HG02623 (cell line): Measurements from ENCODE around the gene INA.
"Not testable (repeated sequence)": the region's sequence is repeated elsewhere in the genome, so short reads cannot be mapped to it uniquely, and the experiment has no call there.

ENCODE experiments used
- ATAC-seq: cut with Tn5 transposase; IDR thresholded peaks from one replicate; pipeline ENCODE4 v1.9.1; 2021; ENCODE audit warnings: moderate library complexity; ENCODE audit not compliant: unreplicated experiment

Gene INA

DNA sequence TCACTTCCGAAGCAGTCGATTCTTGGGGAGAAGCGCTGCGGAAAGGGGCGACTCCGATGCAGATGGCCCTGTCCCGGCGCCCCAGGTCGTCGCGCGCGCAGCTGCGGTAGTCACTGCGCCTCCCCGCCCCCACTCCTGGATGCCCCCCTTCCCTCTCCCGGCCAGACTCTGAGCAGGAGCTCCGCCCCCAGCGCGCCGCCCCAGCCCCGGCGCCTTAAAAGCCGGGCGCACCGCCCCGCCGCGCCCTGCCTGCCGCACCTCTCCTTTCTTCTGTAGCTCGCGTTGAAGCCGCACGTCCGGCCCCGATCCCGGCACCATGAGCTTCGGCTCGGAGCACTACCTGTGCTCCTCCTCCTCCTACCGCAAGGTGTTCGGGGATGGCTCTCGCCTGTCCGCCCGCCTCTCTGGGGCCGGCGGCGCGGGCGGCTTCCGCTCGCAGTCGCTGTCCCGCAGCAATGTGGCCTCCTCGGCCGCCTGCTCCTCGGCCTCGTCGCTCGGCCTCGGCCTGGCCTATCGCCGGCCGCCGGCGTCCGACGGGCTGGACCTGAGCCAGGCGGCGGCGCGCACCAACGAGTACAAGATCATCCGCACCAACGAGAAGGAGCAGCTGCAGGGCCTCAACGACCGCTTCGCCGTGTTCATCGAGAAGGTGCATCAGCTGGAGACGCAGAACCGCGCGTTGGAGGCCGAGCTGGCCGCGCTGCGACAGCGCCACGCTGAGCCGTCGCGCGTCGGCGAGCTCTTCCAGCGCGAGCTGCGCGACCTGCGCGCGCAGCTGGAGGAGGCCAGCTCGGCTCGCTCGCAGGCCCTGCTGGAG, at the start of gene INA:
Gene INA (plus strand): TSS at position 243 of the 817 bp plus-strand sequence. CDS start 74 bp downstream, at position 317.
- no peak for ATAC-seq

DNA sequence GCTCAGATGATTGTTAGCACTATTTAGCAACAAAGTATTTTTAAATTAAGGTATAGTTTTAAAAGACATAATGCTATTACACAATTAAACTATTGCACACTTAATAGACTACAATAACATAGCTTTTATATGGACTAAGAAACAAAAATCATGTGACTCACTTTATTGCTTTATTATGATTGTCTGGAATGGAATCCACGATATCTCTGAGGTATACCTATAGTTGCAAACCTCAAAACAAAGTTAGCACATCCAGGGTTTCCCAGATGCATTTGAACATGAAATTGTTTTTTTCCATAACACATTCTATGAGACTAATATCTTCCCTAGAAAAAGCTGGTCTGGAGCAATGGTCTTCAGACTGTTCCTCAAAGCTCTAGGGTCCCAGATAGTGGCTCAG, 49.5 kb upstream of the INA start:
- ATAC-seq, result no peak

GRCh38 chr10:103231047-103231551, 45.8 kb upstream of the INA start:
- no peak for ATAC-seq

DNA sequence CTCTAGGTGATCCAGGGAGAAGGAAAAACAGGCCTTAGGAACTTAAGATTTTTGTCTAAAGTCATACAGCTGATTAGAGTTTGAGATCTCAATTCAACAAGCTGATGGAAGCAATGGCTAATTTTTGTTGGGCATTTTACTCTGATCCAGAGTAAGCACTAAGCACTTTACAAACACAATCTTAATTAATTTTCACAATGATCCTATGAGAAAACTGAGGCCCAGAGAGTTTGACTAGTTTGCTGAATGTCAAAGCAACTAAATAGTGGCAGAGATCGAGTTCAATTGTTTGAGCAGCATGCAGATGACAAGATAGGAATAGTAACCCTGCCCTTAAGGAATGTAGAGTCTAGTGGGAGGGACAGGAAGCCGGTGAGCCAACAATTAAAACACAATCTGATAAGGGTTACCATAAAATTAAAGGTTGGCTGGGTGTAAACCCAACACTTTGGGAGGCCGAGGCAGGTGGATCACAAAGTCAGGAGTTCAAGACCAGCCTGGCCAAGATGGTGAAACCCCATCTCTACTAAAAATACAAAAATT, 44.7 kb upstream of the INA start:
- ATAC-seq, result no peak

GRCh38 chr10:103232772-103233488, 44.0 kb upstream of the INA start:
- no peak for ATAC-seq

DNA sequence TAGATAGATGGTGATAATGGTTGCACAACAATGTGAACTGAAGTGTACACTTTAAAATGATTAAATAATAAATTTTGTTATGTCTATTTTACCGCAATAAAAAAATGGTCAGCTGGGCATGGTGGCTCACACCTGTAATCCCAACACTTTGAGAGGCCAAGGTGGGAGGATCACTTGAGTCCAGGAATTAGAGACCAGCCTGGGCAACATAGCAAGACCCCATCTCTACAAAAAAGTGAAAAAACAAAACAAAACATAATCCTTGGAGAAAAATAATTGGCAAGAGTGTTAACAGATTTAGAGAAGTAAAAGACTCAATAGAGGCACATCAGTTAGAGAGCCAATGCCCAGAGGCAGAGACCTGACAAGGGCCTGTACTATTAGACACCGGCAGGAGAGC, 41.2 kb upstream of the INA start:
- ATAC-seq, result no peak

DNA sequence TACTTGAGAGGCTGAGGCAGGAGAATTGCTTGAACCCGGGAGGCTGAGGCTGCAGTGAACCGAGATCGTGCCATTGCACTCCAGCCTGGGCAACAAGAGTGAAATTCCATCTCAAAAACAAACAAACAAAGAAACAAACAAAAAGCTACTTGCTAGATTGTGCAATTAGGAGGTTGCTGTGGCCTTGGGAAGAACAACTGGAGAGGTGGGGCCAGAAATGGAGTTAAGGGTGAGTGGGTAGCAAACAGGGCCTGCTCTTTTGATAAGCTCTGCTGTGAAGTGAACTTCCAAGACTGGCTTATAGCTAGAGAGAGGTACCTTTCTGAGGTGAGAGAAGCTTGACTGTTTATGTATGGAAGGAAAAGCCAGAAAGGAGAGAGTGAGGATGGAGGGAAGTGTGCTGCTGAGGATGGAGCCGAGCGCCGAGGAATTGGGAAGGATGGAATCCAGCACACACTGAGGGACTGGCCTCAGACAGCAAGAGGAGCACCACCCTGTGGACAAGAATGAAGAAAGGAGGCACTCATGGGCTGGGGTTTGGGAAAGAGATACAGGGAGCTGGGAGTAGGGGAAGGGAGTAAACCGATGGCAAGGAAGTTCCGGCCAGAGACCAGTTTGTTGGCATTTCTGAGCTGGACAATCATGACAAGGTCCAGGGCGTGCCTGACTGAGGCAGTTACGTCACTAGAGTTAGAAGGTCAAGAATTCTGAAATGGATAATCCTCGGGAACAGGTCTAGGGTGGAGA, 38.3 kb upstream of the INA start:
- ATAC-seq, result no peak

- no peak for ATAC-seq
These were observed 35.5 kb upstream of the INA start for GRCh38 chr10:103241262-103242011.

DNA sequence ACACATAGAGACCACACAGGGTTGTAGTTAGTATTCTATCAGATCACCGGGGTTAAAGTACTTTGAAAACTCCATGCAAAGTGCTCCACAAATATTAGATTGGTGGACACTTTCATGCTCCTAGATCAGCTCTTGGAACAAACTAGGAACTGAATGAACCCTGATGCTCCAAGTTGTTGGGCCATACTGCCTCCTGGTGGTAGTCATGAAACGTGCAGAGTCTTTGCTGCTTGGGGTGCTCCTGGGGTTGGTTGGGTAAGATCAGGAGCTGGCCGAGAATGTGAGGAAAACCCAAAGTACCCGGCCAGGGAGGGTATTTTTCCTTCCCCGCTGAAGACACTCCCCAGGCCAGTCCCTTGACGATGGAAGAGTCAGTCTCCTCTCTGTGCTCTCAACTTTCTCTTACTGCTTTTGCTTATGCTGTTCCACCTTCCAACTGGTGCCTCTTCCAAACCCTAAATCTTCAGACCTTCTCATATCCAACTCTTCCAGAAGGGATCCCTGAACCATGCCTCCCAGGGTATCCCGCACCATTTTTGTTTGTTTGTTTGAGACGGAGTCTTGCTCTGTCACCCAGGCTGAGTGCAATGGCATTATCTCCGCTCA, 32.2 kb upstream of the INA start:
- no peak for ATAC-seq

DNA sequence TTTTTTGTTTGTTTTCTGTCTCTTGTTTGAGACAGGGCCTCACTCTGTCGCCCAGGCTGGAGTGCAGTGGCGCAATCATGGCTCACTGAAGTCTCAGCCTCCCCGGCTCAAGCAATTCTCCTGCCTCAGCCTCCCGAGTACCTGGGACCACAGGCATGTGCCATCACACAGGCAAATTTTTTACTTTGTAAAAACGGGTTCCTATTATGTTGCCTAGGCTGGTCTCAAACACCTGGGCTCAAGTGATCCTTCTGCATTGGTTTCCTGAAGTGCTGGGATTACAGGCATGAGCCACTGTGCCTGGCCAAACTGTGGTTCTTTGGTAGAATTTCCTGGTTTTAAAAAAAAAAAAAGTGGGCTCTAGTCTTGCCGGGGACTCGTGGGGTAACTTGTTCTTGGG, 31.4 kb upstream of the INA start, which contains the start of gene RPEL1:
Gene RPEL1 (plus strand): TSS at position 301 of the 400 bp plus-strand sequence. CDS start 110 bp downstream, outside the sequence.
- ATAC-seq, result not testable (repeated sequence)

DNA sequence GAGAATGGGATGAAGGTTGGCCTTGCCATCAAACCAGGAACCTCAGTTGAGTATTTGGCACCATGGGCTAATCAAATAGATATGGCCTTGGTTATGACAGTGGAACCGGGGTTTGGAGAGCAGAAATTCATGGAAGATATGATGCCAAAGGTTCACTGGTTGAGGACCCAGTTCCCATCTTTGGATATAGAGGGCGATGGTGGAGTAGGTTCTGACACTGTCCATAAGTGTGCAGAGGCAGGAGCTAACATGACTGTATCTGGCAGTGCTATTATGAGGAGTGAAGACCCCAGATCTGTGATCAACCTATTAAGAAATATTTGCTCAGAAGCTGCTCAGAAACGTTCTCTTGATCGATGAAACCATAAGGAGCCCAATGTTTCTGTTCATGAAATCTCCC, 30.6 kb upstream of the INA start:
- ATAC-seq, result no peak

- ATAC-seq, result no peak
These were observed 22.8 kb upstream of the INA start for GRCh38 chr10:103254113-103254512.

DNA sequence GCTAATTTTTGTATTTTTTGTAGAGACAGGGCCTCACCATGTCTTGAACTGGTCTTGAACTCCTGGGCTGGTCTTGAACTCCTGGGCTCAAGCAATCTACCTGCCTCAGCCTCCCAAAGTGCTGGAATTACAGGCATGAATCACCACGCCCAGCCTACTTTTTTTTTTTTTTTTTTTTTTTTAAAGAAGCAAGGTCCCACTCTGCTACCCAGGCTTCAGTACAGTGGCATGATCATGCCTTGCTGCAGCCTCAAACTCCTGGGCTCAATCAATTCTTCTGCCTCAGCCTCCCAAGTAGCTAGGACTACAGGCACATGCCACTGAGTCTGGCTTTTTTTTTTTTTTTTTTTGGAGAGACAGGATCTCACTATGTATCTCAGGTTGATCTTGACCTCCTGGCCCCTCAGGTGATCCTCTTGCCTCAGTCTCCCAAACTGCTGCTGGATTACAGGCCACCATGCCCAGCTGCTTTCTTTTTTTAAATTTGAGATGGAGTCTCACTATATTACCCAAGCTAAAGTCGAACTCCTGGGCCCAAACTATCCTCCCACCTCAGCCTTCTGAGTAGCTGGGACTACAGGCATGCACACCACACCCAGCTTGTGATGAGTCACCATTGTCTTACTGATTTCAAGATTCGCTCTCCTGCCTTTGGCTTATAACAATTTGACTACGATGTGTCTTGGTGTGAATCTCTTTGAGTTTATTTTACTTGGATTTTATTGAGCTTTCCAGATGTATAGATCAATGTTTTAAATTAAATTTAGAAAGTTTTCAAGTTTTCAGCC, 22.2 kb upstream of the INA start:
- ATAC-seq, result no peak

- ATAC-seq, result no peak
These were observed 20.3 kb upstream of the INA start for GRCh38 chr10:103256613-103257012.

GRCh38 chr10:103257812-103258211, 19.1 kb upstream of the INA start:
- ATAC-seq, result no peak

- ATAC-seq, result not testable (repeated sequence)
These were observed 18.0 kb upstream of the INA start for GRCh38 chr10:103258928-103259327.

DNA sequence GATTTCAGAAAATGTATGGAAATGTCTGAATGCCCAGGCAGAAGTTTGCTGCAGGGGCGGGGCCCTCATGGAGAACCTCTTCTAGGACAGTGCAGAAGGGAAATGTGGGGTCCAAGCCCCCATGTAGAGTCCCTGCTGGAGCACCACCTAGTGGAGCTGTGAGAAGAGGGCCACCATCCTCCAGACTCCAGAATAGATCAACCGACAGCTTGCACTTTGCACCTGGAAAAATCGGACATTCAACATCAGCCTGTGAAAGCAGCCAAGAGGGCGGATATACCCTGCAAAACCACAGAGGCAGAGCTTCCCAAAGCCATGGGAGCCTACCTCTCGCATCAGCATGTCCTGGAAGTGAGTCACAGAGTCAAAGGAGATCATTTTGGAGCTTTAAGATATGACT, 16.9 kb upstream of the INA start:
- ATAC-seq, result no peak

- ATAC-seq, result no peak
These were observed 14.7 kb upstream of the INA start for GRCh38 chr10:103262229-103262628.

DNA sequence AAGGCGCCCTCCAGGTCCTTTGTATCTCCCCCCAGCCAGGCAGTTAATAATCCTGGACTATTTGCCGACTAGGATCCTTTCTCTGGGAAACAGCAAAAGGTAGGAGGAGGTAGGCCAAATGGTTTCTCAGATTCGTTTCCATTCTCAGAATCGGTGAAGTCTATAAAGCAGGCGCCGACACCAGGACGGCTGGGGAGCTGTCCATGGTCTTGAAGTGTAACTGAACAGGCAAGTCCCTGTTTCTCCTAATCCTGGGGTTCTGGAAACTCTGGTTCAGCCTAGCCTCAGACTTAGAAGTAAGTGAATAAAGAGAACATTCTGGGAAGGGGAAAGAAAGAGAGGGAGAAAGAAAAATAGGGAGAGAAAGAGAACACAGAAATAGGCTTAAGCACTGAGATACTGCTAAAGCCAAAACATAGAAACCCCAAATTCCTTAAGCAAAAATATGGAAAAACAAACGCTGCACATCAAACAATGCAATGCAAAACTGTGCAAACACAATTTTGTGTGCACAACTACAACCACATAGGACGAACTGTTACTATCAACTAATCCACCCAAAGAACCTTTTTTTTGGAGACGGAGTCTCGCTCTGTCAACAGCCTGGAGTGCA, 11.1 kb upstream of the INA start:
- no peak for ATAC-seq
